Neuronal stem cell (in vitro differentiated cells): ENCODE results near the gene KLHL34.

Source experiments
- DNase-seq: peaks from one replicate; pipeline ENCODE4 v3.0.0-alpha.2; 2013; ENCODE audit warnings: low spot score
- H2AFZ ChIP-seq: one replicate; pipeline ENCODE4 v1.6.1; 2013; ENCODE audit warnings: mild to moderate bottlenecking, low read length, inconsistent platforms
- H2AK5ac ChIP-seq: 2 replicates; pipeline ENCODE4 v1.6.1; 2013; ENCODE audit warnings: low read depth, mild to moderate bottlenecking, inconsistent platforms, low read length, moderate library complexity, mixed read lengths
- H2BK120ac ChIP-seq: 2 replicates; pipeline ENCODE4 v1.6.1; 2013; ENCODE audit warnings: low read depth, mild to moderate bottlenecking, inconsistent platforms, low read length, moderate library complexity, mixed read lengths
- H2BK12ac ChIP-seq: one replicate; pipeline ENCODE4 v1.6.1; 2013; ENCODE audit warnings: low read length, inconsistent platforms
- H2BK15ac ChIP-seq: 2 replicates; pipeline ENCODE4 v1.6.1; 2013; ENCODE audit warnings: mild to moderate bottlenecking, low read length, inconsistent platforms, mixed read lengths
- H2BK5ac ChIP-seq: one replicate; pipeline ENCODE4 v1.6.1; 2013; ENCODE audit warnings: inconsistent platforms, mild to moderate bottlenecking, low read length, moderate library complexity
- H3K14ac ChIP-seq: one replicate; pipeline ENCODE4 v1.6.1; 2013; ENCODE audit warnings: low read length, inconsistent platforms
- H3K18ac ChIP-seq: 2 replicates; pipeline ENCODE4 v1.6.1; 2013; ENCODE audit warnings: low read length, inconsistent platforms
- H3K23ac ChIP-seq: 2 replicates; pipeline ENCODE4 v1.6.1; 2013; ENCODE audit warnings: low read depth, mild to moderate bottlenecking, mixed read lengths, low read length, inconsistent platforms; ENCODE audit not compliant: poor library complexity
- H3K27ac ChIP-seq: replicated peaks from 3 replicates; pipeline ENCODE4 v1.5.1; 2013; ENCODE audit warnings: low read length, inconsistent platforms
- H3K27me3 ChIP-seq, 3 experiments: 2 replicates each; pipeline ENCODE4 v1.6.1; 2013; ENCODE audit warnings: low read length in 3 of 3, mild to moderate bottlenecking in 2 of 3, inconsistent platforms in 1 of 3, low read depth in 1 of 3, mixed read lengths in 1 of 3, moderate library complexity in 1 of 3; ENCODE audit not compliant: control insufficient read depth in 3 of 3, insufficient read depth in 3 of 3
- H3K36me3 ChIP-seq, 2 donors: replicated peaks in 1 of 2; 2 replicates each; pipeline ENCODE4 v1.6.1; 2013; ENCODE audit warnings: low read length in 2 of 2; ENCODE audit not compliant: control insufficient read depth in 2 of 2, insufficient read depth in 2 of 2
- H3K4ac ChIP-seq: 2 replicates; pipeline ENCODE4 v1.6.1; 2013; ENCODE audit warnings: inconsistent platforms, mild to moderate bottlenecking, low read length, moderate library complexity
- H3K4me1 ChIP-seq, 2 donors: 1 replicate in 1 of 2; 2 replicates in 1 of 2; pipeline ENCODE4 v1.6.1; 2013; ENCODE audit warnings: low read length in 2 of 2, low read depth in 1 of 2; ENCODE audit not compliant: control insufficient read depth in 2 of 2, insufficient read depth in 1 of 2
- H3K4me2 ChIP-seq: one replicate; pipeline ENCODE4 v1.6.1; 2013; ENCODE audit warnings: mild to moderate bottlenecking, low read length, inconsistent platforms; ENCODE audit not compliant: insufficient read depth, poor library complexity, severe bottlenecking
- H3K4me3 ChIP-seq, 2 donors: 2 replicates each; pipeline ENCODE4 v1.5.1; 2013; ENCODE audit warnings: low read length in 2 of 2, mild to moderate bottlenecking in 2 of 2, inconsistent platforms in 1 of 2, moderate library complexity in 1 of 2
- H3K79me1 ChIP-seq: one replicate; pipeline ENCODE4 v1.6.1; 2013; ENCODE audit warnings: low read depth, mild to moderate bottlenecking, inconsistent platforms, low read length, moderate library complexity
- H3K9ac ChIP-seq: one replicate; pipeline ENCODE4 v1.6.1; 2013; ENCODE audit warnings: mild to moderate bottlenecking, low read depth, low read length, inconsistent platforms; ENCODE audit not compliant: poor library complexity
- H3K9me3 ChIP-seq, 2 donors: replicated peaks in 1 of 2; 2 replicates each; pipeline versions ENCODE3 to v1.6.1; 2013; ENCODE audit warnings: low read length in 2 of 2, mild to moderate bottlenecking in 2 of 2, inconsistent platforms in 1 of 2, low read depth in 1 of 2, mixed read lengths in 1 of 2, moderate library complexity in 1 of 2; ENCODE audit not compliant: control insufficient read depth in 2 of 2, insufficient read depth in 1 of 2
- H4K8ac ChIP-seq: one replicate; pipeline ENCODE4 v1.6.1; 2013; ENCODE audit warnings: low read depth, mild to moderate bottlenecking, inconsistent platforms, low read length, moderate library complexity
- H4K91ac ChIP-seq: one replicate; pipeline ENCODE4 v1.6.1; 2013; ENCODE audit warnings: low read length, low read depth, mild to moderate bottlenecking, inconsistent platforms; ENCODE audit not compliant: poor library complexity
- WGBS, 2 donors: extraction: QIAGEN DNeasy Blood & Tissue Kit; methylation state at CpG; one replicate each; pipeline ENCODE4 v1.1.7; 2013; ENCODE audit warnings: missing lambda C conversion rate in 2 of 2, mixed read lengths in 1 of 2; ENCODE audit not compliant: insufficient read length in 2 of 2, insufficient replicate concordance in 1 of 2; ENCODE audit errors: extremely low coverage in 2 of 2; 5-methylcytosine and 5-hydroxymethylcytosine counted together

KLHL34 gene

DNA sequence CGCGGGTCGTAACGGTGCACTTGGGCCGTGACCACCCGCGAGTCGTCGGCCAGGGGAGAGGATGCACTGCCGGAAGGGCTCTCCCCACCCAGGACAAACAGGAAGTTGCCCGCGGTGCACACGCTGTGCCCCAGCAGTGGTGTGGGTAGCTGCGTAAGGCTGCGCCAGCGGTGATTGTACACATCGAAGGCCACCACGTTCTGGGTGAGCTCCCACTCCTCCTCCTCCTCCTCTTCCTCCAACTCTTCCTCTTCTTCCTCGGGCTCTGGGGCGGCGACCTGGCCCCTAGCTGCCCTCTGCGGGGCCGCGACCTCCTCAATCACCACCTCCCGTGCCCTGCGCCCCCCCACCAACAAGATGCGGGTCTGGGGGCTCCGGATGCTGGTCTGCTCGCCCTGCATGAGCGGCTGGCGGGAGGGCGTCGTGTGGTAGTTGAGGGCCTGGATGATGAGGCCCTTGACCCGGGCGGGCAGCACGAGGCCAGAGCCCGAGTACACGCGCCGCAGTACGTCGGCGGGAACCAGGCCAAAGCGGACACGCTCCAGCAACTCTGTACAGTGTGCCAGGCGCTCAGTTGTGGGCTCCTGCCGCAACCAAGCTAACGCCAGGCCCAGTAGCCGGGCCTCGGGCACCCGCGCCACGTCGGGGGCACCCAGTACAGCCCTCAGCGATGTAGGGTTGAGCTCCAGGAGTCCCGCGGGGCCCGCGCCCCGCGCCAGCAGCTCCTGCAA lies 1.4 kb downstream of the KLHL34 start:
- no peak overlapping the region for H3K9ac ChIP-seq
- H4K91ac ChIP-seq: no peak overlapping the region
- no peak overlapping the region for H3K4me3 ChIP-seq
- no peaks in the 10 kb centered on the region for H3K4me1 ChIP-seq
- no peak overlapping the region for H3K18ac ChIP-seq
- peaks cover 0 to 6% of the 10 kb centered on the region in 2 donors for H3K36me3 ChIP-seq
- H3K27ac ChIP-seq: no peak overlapping the region
- no peak overlapping the region for H3K4me2 ChIP-seq
- H3K14ac ChIP-seq: no peak overlapping the region
- no peak for DNase-seq
- H2BK15ac ChIP-seq: no peak overlapping the region
- H2BK5ac ChIP-seq: no peak overlapping the region
- no peaks in the 10 kb centered on the region for H3K27me3 ChIP-seq
- no peak overlapping the region for H4K8ac ChIP-seq
- no peaks in the 10 kb centered on the region for H3K9me3 ChIP-seq
- H2BK120ac ChIP-seq: no peak overlapping the region
- H3K79me1 ChIP-seq: no peaks in the 10 kb centered on the region
- no peak overlapping the region for H2AK5ac ChIP-seq
- no peak overlapping the region for H2AFZ ChIP-seq
- H3K23ac ChIP-seq: no peak overlapping the region
- no peak overlapping the region for H3K4ac ChIP-seq
- H2BK12ac ChIP-seq: no peak overlapping the region
- no CpG with 5 or more reads among the region's 61 CpGs for WGBS, 2 donors

DNA sequence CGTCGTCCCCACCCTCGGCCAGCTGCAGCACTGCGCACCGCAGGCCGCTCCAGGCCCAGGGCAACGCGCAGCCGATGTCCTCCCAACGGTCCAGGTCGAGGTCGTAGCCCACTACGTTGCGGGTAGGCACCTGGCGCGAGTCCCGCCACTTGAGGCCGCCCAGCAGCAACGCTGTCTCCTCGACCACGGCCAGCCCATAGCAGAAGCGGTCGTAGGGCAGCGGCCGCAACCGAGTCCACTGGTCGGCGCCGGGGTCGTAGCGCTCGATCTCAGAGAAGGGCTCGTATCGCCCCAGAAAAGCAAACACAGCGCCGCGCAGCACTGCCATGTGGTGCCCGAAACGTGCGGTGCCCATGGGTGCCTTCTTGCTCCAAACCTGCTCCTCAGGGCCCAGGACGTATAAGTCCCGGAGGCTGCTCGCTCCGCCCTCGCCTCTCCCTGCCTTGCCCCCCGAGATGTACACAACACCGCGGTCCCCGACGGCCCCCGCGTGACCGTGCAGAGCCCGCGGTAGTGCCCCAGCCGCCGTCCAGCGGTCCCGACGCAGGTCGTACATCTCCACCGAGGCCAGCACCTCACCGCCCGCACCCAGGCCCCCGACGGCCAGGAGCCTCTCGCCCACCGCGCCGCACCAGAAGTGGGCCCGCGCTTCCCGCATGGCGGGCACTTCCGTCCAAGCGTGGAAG lies 2.1 kb downstream of the KLHL34 start:
- no peak overlapping the region for H4K91ac ChIP-seq
- no peak overlapping the region for H2BK15ac ChIP-seq

DNA sequence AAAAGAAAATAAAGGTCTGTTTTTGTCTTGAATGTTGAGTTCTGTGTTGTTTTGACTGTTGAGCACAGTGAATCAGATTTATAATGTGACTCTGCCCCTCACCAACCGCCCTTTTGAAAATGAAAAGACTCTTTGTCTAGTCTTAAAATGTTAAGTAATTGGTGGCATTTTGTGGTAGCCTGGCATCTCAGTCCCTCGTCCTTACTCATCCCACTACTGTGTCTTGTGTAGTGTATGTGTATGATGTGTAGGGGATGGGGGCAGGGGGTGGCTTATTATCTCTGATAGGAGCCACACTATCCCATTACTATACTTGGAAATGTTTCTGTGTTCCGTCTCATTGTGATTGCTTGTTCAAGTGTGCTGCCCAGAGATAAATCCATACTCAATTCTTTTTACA lies 12.2 kb downstream of the KLHL34 start:
- Histone ChIP-seq H2BK12ac (no peak overlapping the region), H2BK120ac (no peak overlapping the region), H3K79me1 (no peaks in the 10 kb centered on the region), H2BK15ac (no peak overlapping the region), H3K36me3 (no peaks in the 10 kb centered on the region), H3K9ac (no peak overlapping the region), H4K8ac (no peak overlapping the region), H3K9me3 (no peaks in the 10 kb centered on the region), H2AFZ (no peak overlapping the region), H3K18ac (no peak overlapping the region), H3K27ac (no peak overlapping the region), H3K4me1 (peaks cover 1 to 6% of the 10 kb centered on the region in 2 donors), H3K4me2 (no peak overlapping the region), H3K4me3 (no peak overlapping the region), H3K14ac (no peak overlapping the region), H2AK5ac (no peak overlapping the region), H3K27me3 (no peaks in the 10 kb centered on the region), H2BK5ac (no peak overlapping the region), H3K4ac (no peak overlapping the region), H3K23ac (no peak overlapping the region), H4K91ac (no peak overlapping the region)
- no CpG with 5 or more reads among the region's 3 CpGs for WGBS, 2 donors
- no peak for DNase-seq

More for the DNA sequence above, 2.1 kb downstream of the KLHL34 start:
- Histone ChIP-seq H2AFZ (no peak overlapping the region), H3K4me2 (no peak overlapping the region), H3K27ac (no peak overlapping the region), H3K36me3 (peaks cover 0 to 6% of the 10 kb centered on the region in 2 donors), H3K18ac (no peak overlapping the region), H3K27me3 (no peaks in the 10 kb centered on the region), H3K9ac (no peak overlapping the region), H3K14ac (no peak overlapping the region), H3K4ac (no peak overlapping the region), H4K8ac (no peak overlapping the region), H3K79me1 (no peaks in the 10 kb centered on the region), H2BK12ac (no peak overlapping the region), H3K9me3 (no peaks in the 10 kb centered on the region), H2BK120ac (no peak overlapping the region), H2BK5ac (no peak overlapping the region), H3K4me3 (no peak overlapping the region), H3K4me1 (no peaks in the 10 kb centered on the region), H3K23ac (no peak overlapping the region), H2AK5ac (no peak overlapping the region)
- no CpG with 5 or more reads among the region's 76 CpGs for WGBS, 2 donors
- no peak for DNase-seq

DNA sequence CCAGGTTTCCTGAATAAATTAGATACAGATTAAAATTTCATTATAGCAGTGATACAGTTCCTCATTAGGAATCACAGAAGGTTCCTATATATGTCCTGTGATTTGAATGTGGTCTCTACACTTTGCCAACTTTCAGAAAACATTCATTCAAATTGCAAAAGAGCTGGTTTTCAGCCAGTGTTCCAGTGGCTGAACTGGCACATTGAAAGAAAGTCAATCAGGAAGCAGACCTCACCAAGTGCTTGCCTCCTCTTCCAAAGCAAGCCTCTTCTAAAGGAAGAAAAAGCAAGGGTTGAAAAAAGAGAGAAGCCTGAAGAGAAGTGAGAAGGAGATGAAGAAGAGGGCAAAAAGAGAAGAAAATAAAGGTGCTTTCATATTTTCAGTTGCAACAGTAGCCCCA lies 12.7 kb downstream of the KLHL34 start:
- Histone ChIP-seq H3K18ac (no peak overlapping the region), H3K79me1 (no peaks in the 10 kb centered on the region), H2BK120ac (no peak overlapping the region), H4K8ac (no peak overlapping the region), H3K27me3 (no peaks in the 10 kb centered on the region), H3K23ac (no peak overlapping the region), H3K4me3 (no peak overlapping the region), H3K9ac (no peak overlapping the region), H2BK15ac (no peak overlapping the region), H2AFZ (no peak overlapping the region), H3K9me3 (no peaks in the 10 kb centered on the region), H3K4ac (no peak overlapping the region), H2BK5ac (no peak overlapping the region), H2AK5ac (no peak overlapping the region), H2BK12ac (no peak overlapping the region), H3K36me3 (no peaks in the 10 kb centered on the region), H3K4me1 (peaks cover 1 to 6% of the 10 kb centered on the region in 2 donors), H4K91ac (no peak overlapping the region), H3K4me2 (no peak overlapping the region), H3K27ac (no peak overlapping the region), H3K14ac (no peak overlapping the region)
- no peak for DNase-seq
